Measurements from ENCODE around the gene FASTKD1.

The FASTKD1 gene

GRCh38 chr2:169504651-169505050 is 69.0 kb downstream of the FASTKD1 start:
- DNase-seq (ENCODE audit: low read depth) = no peak

- DNase-seq (ENCODE audit: low read depth) = no peak
Measured at GRCh38 chr2:169495310-169495928, 78.2 kb downstream of the FASTKD1 start.

DNA sequence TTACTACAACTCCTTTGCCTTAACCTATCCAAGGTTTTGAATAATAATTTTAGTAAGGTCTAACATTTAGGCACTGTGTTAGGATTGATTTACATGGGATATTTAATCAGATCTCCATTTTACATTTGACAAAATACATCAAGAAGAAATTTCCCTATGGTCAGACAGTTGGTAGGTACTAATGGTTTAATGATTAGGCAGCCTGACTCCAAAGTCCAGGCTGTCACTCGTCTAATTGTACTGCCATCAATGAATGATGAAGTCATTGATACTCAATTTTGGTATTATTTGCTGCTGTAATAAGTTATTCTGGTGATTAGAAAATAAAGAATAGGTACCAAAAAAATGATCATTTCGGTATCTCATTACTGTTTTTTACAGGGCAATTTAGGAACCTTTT is 80.3 kb downstream of the FASTKD1 start:
- DNase-seq (ENCODE audit: low read depth) = no peak

- DNase-seq (ENCODE audit: low read depth) = no peak
Measured at GRCh38 chr2:169491378-169491777, 82.3 kb downstream of the FASTKD1 start.

DNA sequence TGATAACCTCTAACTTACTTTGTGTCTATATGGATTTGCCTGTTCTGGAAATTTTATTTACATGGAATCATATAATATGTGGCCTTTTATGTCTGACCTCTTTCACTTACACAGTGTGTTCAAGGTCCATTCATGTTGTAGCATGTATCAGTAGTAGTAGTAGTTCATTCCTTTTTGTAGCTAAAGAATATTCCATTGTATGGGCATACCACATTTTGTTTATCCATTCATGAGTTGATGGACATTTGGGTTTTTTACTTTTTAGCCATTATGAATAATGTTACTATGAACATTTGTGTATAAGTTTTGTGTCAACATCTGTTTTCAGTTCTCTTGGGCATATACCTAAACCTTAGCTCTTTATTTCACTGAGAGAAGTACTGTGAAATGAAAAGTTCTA is 82.8 kb downstream of the FASTKD1 start:
- no peak for DNase-seq (ENCODE audit: low read depth)

GRCh38 chr2:169486487-169486886 is 87.2 kb downstream of the FASTKD1 start:
- no peak for DNase-seq (ENCODE audit: low read depth)

- DNase-seq (ENCODE audit: low read depth) = no peak
Measured at GRCh38 chr2:169485650-169486138, 88.0 kb downstream of the FASTKD1 start.

DNA sequence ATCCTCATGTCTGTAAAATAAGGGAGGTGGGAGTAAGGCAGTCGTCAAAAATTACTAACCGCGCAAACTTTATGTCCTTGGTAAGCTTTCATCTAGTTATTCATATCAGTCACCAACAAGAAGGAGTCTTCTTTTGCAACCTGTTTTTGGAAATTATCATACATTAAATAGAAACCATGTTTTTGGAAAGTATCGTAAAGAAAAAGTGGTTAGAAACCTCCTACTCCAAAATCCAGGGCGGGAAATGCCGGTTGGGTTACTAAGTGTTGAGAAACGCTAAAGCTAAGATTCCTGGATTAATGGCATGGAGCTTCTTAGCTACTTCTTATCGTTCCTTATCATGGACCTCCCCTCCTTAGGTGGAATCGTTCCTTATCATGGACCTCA is 93.6 kb downstream of the FASTKD1 start:
- no peak for DNase-seq (ENCODE audit: low read depth)

Data from stimulated activated CD8-positive, alpha-beta memory T cell treated with anti-CD3 and anti-CD28 coated beads, Interleukin-12 subunit alpha, Interleukin-12 subunit beta, amount 100 ng/mL, for 4 hours (primary cell).